Measurements from ENCODE around the gene NTN5.
"Not testable (repeated sequence)": the region's sequence is repeated elsewhere in the genome, so short reads cannot be mapped to it uniquely, and the experiment has no call there.

NTN5 gene

GRCh38 chr19:48632692-48633147 lies 40.1 kb downstream of the NTN5 start:
- DNase-seq (ENCODE audit: low read depth) = no peak
- H3K4me3 ChIP-seq (ENCODE audit: low read length) = no peak overlapping the region

DNA sequence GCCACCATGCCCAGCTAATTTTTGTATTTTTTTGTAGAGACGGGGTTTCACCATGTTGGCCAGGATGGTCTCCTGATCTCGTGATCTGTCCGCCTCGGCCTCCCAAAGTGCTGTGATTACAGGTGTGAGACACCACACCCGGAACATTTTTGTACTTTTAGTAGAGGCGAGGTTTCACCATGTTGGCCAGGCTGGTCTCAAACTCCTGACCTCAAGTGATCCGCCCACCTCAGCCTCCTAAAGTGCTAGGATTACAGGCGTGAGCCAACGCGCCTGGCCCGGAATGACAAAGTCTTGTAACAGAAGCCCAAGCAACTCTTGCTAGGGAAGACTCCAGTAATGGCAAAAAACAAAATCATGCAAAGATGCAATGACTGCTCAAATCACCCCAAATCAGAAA lies 40.5 kb downstream of the NTN5 start:
- not testable (repeated sequence) for H3K36me3 ChIP-seq (ENCODE audit: control insufficient read depth, insufficient read depth, low read length, severe bottlenecking); DNase-seq (ENCODE audit: low read depth); H3K9me3 ChIP-seq (ENCODE audit: control insufficient read depth, low read length); H3K9ac ChIP-seq (ENCODE audit: low read length); H3K27me3 ChIP-seq (replicated peaks; ENCODE audit: control insufficient read depth, insufficient read depth, low read length); H3K4me3 ChIP-seq (ENCODE audit: low read length)
- peaks cover 41% of the 10 kb centered on the region for H3K4me1 ChIP-seq (ENCODE audit: control insufficient read depth, insufficient read depth, low read length)

More at GRCh38 chr19:48632692-48633147, 40.1 kb downstream of the NTN5 start:
- peak overlapping the region; percentile 71 for H3K9ac ChIP-seq (ENCODE audit: low read length)
- H3K27me3 ChIP-seq (replicated peaks; ENCODE audit: control insufficient read depth, insufficient read depth, low read length) = no peaks in the 10 kb centered on the region
- no peaks in the 10 kb centered on the region for H3K9me3 ChIP-seq (ENCODE audit: control insufficient read depth, low read length)
- peaks cover 41% of the 10 kb centered on the region for H3K4me1 ChIP-seq (ENCODE audit: control insufficient read depth, insufficient read depth, low read length)
- H3K36me3 ChIP-seq (ENCODE audit: control insufficient read depth, insufficient read depth, low read length, severe bottlenecking) = no peaks in the 10 kb centered on the region

DNA sequence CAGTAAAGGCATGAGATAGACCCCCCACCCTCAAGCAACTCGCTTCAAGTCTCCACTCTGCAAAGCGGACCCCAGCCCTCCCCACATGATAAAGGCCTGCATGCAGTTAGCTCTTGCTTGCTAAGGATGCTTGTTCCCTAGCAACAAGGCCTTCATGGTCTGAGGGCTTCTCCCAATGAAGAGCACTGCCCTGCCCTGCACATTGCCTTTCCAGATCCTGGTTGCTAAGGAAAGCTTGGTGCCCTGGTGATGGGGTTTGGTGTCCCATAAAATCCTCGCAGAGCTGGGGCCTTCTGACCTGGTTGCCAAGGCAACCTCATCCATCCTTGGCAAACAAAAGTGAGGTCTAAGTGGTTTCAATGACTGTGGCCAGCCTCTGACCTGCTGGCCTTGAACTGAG lies 41.6 kb downstream of the NTN5 start:
- Histone ChIP-seq H3K4me1 (ENCODE audit: control insufficient read depth, insufficient read depth, low read length) (peaks cover 33% of the 10 kb centered on the region), H3K9ac (ENCODE audit: low read length) (no peak overlapping the region), H3K36me3 (ENCODE audit: control insufficient read depth, insufficient read depth, low read length, severe bottlenecking) (peaks cover 1% of the 10 kb centered on the region), H3K9me3 (ENCODE audit: control insufficient read depth, low read length) (no peaks in the 10 kb centered on the region), H3K27me3 (replicated peaks; ENCODE audit: control insufficient read depth, insufficient read depth, low read length) (no peaks in the 10 kb centered on the region), H3K4me3 (ENCODE audit: low read length) (no peak overlapping the region)
- no peak for DNase-seq (ENCODE audit: low read depth)

GRCh38 chr19:48630296-48631063 lies 42.3 kb downstream of the NTN5 start:
- no peaks in the 10 kb centered on the region for H3K9me3 ChIP-seq (ENCODE audit: control insufficient read depth, low read length)
- H3K27me3 ChIP-seq (replicated peaks; ENCODE audit: control insufficient read depth, insufficient read depth, low read length) = no peaks in the 10 kb centered on the region
- peaks cover 29% of the 10 kb centered on the region for H3K4me1 ChIP-seq (ENCODE audit: control insufficient read depth, insufficient read depth, low read length)
- no peak for DNase-seq (ENCODE audit: low read depth)
- H3K9ac ChIP-seq (ENCODE audit: low read length) = no peak overlapping the region
- H3K36me3 ChIP-seq (ENCODE audit: control insufficient read depth, insufficient read depth, low read length, severe bottlenecking) = peaks cover 4% of the 10 kb centered on the region
- H3K4me3 ChIP-seq (ENCODE audit: low read length) = no peak overlapping the region

GRCh38 chr19:48629599-48630295 lies 43.1 kb downstream of the NTN5 start:
- H3K36me3 ChIP-seq (ENCODE audit: control insufficient read depth, insufficient read depth, low read length, severe bottlenecking) = peaks cover 4% of the 10 kb centered on the region
- peaks cover 26% of the 10 kb centered on the region for H3K4me1 ChIP-seq (ENCODE audit: control insufficient read depth, insufficient read depth, low read length)
- no peak overlapping the region for H3K9ac ChIP-seq (ENCODE audit: low read length)
- H3K27me3 ChIP-seq (replicated peaks; ENCODE audit: control insufficient read depth, insufficient read depth, low read length) = no peaks in the 10 kb centered on the region
- H3K4me3 ChIP-seq (ENCODE audit: low read length) = no peak overlapping the region
- H3K9me3 ChIP-seq (ENCODE audit: control insufficient read depth, low read length) = no peaks in the 10 kb centered on the region
- no peak for DNase-seq (ENCODE audit: low read depth)

- DNase-seq (ENCODE audit: low read depth) = no peak
- no peaks in the 10 kb centered on the region for H3K9me3 ChIP-seq (ENCODE audit: control insufficient read depth, low read length)
- no peaks in the 10 kb centered on the region for H3K27me3 ChIP-seq (replicated peaks; ENCODE audit: control insufficient read depth, insufficient read depth, low read length)
- no peak overlapping the region for H3K9ac ChIP-seq (ENCODE audit: low read length)
- H3K36me3 ChIP-seq (ENCODE audit: control insufficient read depth, insufficient read depth, low read length, severe bottlenecking) = peaks cover 4% of the 10 kb centered on the region
- no peak overlapping the region for H3K4me3 ChIP-seq (ENCODE audit: low read length)
- peaks cover 27% of the 10 kb centered on the region for H3K4me1 ChIP-seq (ENCODE audit: control insufficient read depth, insufficient read depth, low read length)
These were observed 43.6 kb downstream of the NTN5 start for GRCh38 chr19:48629297-48629598.

GRCh38 chr19:48628486-48629296 lies 44.1 kb downstream of the NTN5 start:
- no peak overlapping the region for H3K9ac ChIP-seq (ENCODE audit: low read length)
- H3K27me3 ChIP-seq (replicated peaks; ENCODE audit: control insufficient read depth, insufficient read depth, low read length) = no peaks in the 10 kb centered on the region
- H3K4me1 ChIP-seq (ENCODE audit: control insufficient read depth, insufficient read depth, low read length) = peaks cover 24% of the 10 kb centered on the region
- no peak for DNase-seq (ENCODE audit: low read depth)
- H3K36me3 ChIP-seq (ENCODE audit: control insufficient read depth, insufficient read depth, low read length, severe bottlenecking) = peaks cover 4% of the 10 kb centered on the region
- H3K9me3 ChIP-seq (ENCODE audit: control insufficient read depth, low read length) = no peaks in the 10 kb centered on the region
- H3K4me3 ChIP-seq (ENCODE audit: low read length) = no peak overlapping the region

GRCh38 chr19:48627865-48628314 lies 44.9 kb downstream of the NTN5 start:
- H3K27me3 ChIP-seq (replicated peaks; ENCODE audit: control insufficient read depth, insufficient read depth, low read length) = no peaks in the 10 kb centered on the region
- H3K9me3 ChIP-seq (ENCODE audit: control insufficient read depth, low read length) = no peaks in the 10 kb centered on the region
- DNase-seq (ENCODE audit: low read depth) = no peak
- H3K36me3 ChIP-seq (ENCODE audit: control insufficient read depth, insufficient read depth, low read length, severe bottlenecking) = peaks cover 4% of the 10 kb centered on the region
- H3K9ac ChIP-seq (ENCODE audit: low read length) = no peak overlapping the region
- no peak overlapping the region for H3K4me3 ChIP-seq (ENCODE audit: low read length)
- H3K4me1 ChIP-seq (ENCODE audit: control insufficient read depth, insufficient read depth, low read length) = peaks cover 24% of the 10 kb centered on the region

DNA sequence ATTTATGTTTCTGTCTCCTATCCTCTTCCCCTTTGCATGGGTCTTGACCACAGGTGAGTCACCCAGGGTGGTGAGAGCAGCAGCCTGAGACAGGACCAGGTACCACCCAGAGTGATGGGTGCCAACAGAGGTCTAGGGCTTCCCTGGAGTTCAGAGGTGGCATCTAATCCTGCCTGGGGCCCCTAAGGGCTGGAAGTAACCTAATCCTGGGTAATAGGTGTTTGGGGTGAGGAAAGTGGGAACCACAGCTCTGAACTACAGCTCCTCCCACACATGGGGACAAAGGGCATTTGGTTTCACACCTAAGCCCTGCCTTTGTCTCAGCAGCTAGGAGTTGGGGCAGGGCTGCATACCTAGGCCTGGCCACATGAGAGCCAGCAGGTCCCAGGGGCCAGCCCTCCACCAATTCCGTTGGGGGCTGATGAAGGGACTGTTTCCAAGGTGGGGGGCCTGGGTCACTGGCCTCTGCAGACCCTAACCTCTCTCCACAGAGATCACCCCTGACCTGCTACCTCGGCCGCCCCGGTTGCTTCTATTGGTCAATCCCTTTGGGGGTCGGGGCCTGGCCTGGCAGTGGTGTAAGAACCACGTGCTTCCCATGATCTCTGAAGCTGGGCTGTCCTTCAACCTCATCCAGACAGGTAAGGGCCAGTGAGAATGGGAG lies 45.5 kb downstream of the NTN5 start:
- Histone ChIP-seq H3K4me1 (ENCODE audit: control insufficient read depth, insufficient read depth, low read length) (peaks cover 24% of the 10 kb centered on the region), H3K9me3 (ENCODE audit: control insufficient read depth, low read length) (no peaks in the 10 kb centered on the region), H3K9ac (ENCODE audit: low read length) (no peak overlapping the region), H3K27me3 (replicated peaks; ENCODE audit: control insufficient read depth, insufficient read depth, low read length) (no peaks in the 10 kb centered on the region), H3K36me3 (ENCODE audit: control insufficient read depth, insufficient read depth, low read length, severe bottlenecking) (peaks cover 4% of the 10 kb centered on the region), H3K4me3 (ENCODE audit: low read length) (no peak overlapping the region)
- no peak for DNase-seq (ENCODE audit: low read depth)

- Histone ChIP-seq H3K9me3 (ENCODE audit: control insufficient read depth, low read length) (no peaks in the 10 kb centered on the region), H3K4me1 (ENCODE audit: control insufficient read depth, insufficient read depth, low read length) (peaks cover 26% of the 10 kb centered on the region), H3K9ac (ENCODE audit: low read length) (no peak overlapping the region), H3K27me3 (replicated peaks; ENCODE audit: control insufficient read depth, insufficient read depth, low read length) (no peaks in the 10 kb centered on the region), H3K36me3 (ENCODE audit: control insufficient read depth, insufficient read depth, low read length, severe bottlenecking) (peaks cover 4% of the 10 kb centered on the region), H3K4me3 (ENCODE audit: low read length) (no peak overlapping the region)
- no peak for DNase-seq (ENCODE audit: low read depth)
These were observed 46.9 kb downstream of the NTN5 start for GRCh38 chr19:48625891-48626327.

Data from adipocyte (in vitro differentiated cells).